ENCODE measurements around the gene BACH1. TPM values are rescaled to one million over a fixed set of nuclear protein-coding genes. Genes with fewer than 3 reads are reported as not detected.
"Not testable (repeated sequence)": the region's sequence is repeated elsewhere in the genome, so short reads cannot be mapped to it uniquely, and the experiment has no call there.

The BACH1 gene
- total and polyA plus RNA-seq, 2 donors (not counting 3 experiments of a cell fraction or from before 2014, with no cell fraction given): 7.2 to 28.8 TPM

- H3K4me1 ChIP-seq (ENCODE audit: control insufficient read depth, extremely low read depth, insufficient read depth, low read length); dilution Hi-C loops (cut with MboI; ENCODE audit: extremely low pct_ligation_motif_present, low sequenced_read_pairs); H3K4me3 ChIP-seq (replicated peaks in 1 of 3; ENCODE audit: insufficient read depth in 1 of 3, low read depth in 1 of 3, low read length in 3 of 3); FAIRE-seq; intact Hi-C loops (cut with micrococcal nuclease); H3K27ac ChIP-seq (ENCODE audit: insufficient read depth, low read depth, low read length); H3K9me3 ChIP-seq (replicated peaks; ENCODE audit: control insufficient read depth, insufficient read depth, low read length); H4K20me1 ChIP-seq (replicated peaks; ENCODE audit: control insufficient read depth, extremely low read depth, insufficient read depth, low read length); H3K9ac ChIP-seq (replicated peaks; ENCODE audit: extremely low read depth, insufficient read depth, low read length); H3K9me1 ChIP-seq (replicated peaks; ENCODE audit: control insufficient read depth, extremely low read depth, insufficient read depth, low read length); DNase-seq (ENCODE audit: low read depth, low spot score); BruUV-seq (replicated peaks); H3K4me2 ChIP-seq (ENCODE audit: insufficient read depth, low read length); H3K79me2 ChIP-seq (ENCODE audit: control insufficient read depth, insufficient read depth, low read length); H3K27me3 ChIP-seq (ENCODE audit: control insufficient read depth in 2 of 2, insufficient read depth in 2 of 2, low read length in 2 of 2); H3K36me3 ChIP-seq (ENCODE audit: control insufficient read depth in 2 of 2, extremely low read depth in 1 of 2, insufficient read depth in 2 of 2, low read length in 2 of 2); H2AFZ ChIP-seq (ENCODE audit: low read depth, low read length); POLR2A ChIA-PET: not testable (repeated sequence)
- CTCF ChIA-PET: interaction anchor here (0.7 kb wide), 2 partner anchors 14 to 17 kb away, joined by 3 read pairs; no protein-coding TSS in a partner anchor
Measured at GRCh38 chr21:29355043-29355710, 56.5 kb downstream of the BACH1 start.

GRCh38 chr21:29356291-29356690, 57.6 kb downstream of the BACH1 start:
- H3K9me3 ChIP-seq (replicated peaks; ENCODE audit: control insufficient read depth, insufficient read depth, low read length); H3K9me1 ChIP-seq (replicated peaks; ENCODE audit: control insufficient read depth, extremely low read depth, insufficient read depth, low read length); H4K20me1 ChIP-seq (replicated peaks; ENCODE audit: control insufficient read depth, extremely low read depth, insufficient read depth, low read length); H3K9ac ChIP-seq (replicated peaks; ENCODE audit: extremely low read depth, insufficient read depth, low read length); DNase-seq (ENCODE audit: low read depth, low spot score); H3K27ac ChIP-seq (ENCODE audit: insufficient read depth, low read depth, low read length); H3K36me3 ChIP-seq (ENCODE audit: control insufficient read depth in 2 of 2, extremely low read depth in 1 of 2, insufficient read depth in 2 of 2, low read length in 2 of 2); H3K27me3 ChIP-seq (ENCODE audit: control insufficient read depth in 2 of 2, insufficient read depth in 2 of 2, low read length in 2 of 2); CTCF ChIA-PET; BruUV-seq (replicated peaks); H3K4me1 ChIP-seq (ENCODE audit: control insufficient read depth, extremely low read depth, insufficient read depth, low read length); dilution Hi-C loops (cut with MboI; ENCODE audit: extremely low pct_ligation_motif_present, low sequenced_read_pairs); POLR2A ChIA-PET; H2AFZ ChIP-seq (ENCODE audit: low read depth, low read length); intact Hi-C loops (cut with micrococcal nuclease); H3K4me2 ChIP-seq (ENCODE audit: insufficient read depth, low read length); H3K4me3 ChIP-seq (replicated peaks in 1 of 3; ENCODE audit: insufficient read depth in 1 of 3, low read depth in 1 of 3, low read length in 3 of 3); FAIRE-seq; H3K79me2 ChIP-seq (ENCODE audit: control insufficient read depth, insufficient read depth, low read length): not testable (repeated sequence)

GRCh38 chr21:29356810-29357209, 58.1 kb downstream of the BACH1 start:
- H3K9me3 ChIP-seq (replicated peaks; ENCODE audit: control insufficient read depth, insufficient read depth, low read length); dilution Hi-C loops (cut with MboI; ENCODE audit: extremely low pct_ligation_motif_present, low sequenced_read_pairs); H3K4me2 ChIP-seq (ENCODE audit: insufficient read depth, low read length); intact Hi-C loops (cut with micrococcal nuclease); DNase-seq (ENCODE audit: low read depth, low spot score); H3K4me1 ChIP-seq (ENCODE audit: control insufficient read depth, extremely low read depth, insufficient read depth, low read length); H3K9ac ChIP-seq (replicated peaks; ENCODE audit: extremely low read depth, insufficient read depth, low read length); H3K27me3 ChIP-seq (ENCODE audit: control insufficient read depth in 2 of 2, insufficient read depth in 2 of 2, low read length in 2 of 2); H2AFZ ChIP-seq (ENCODE audit: low read depth, low read length); CTCF ChIA-PET; BruUV-seq (replicated peaks); POLR2A ChIA-PET; H3K79me2 ChIP-seq (ENCODE audit: control insufficient read depth, insufficient read depth, low read length); H3K27ac ChIP-seq (ENCODE audit: insufficient read depth, low read depth, low read length); H4K20me1 ChIP-seq (replicated peaks; ENCODE audit: control insufficient read depth, extremely low read depth, insufficient read depth, low read length); H3K4me3 ChIP-seq (replicated peaks in 1 of 3; ENCODE audit: insufficient read depth in 1 of 3, low read depth in 1 of 3, low read length in 3 of 3); H3K9me1 ChIP-seq (replicated peaks; ENCODE audit: control insufficient read depth, extremely low read depth, insufficient read depth, low read length); H3K36me3 ChIP-seq (ENCODE audit: control insufficient read depth in 2 of 2, extremely low read depth in 1 of 2, insufficient read depth in 2 of 2, low read length in 2 of 2); FAIRE-seq: not testable (repeated sequence)

Data from endothelial cell of umbilical vein (primary cell).